ENCODE data around the gene NSG1. TPM values are rescaled to one million over a fixed set of nuclear protein-coding genes. Genes with fewer than 3 reads are reported as not detected.

The NSG1 gene
- total and polyA plus RNA-seq, 2 experiments from 2014 or later = 30.2 to 70.1 TPM

Other genes with a start within 250 kb of the NSG1 start
- gene OTOP1, start 160.2 kb upstream of the NSG1 start, total RNA-seq = not detected in 2 replicates
- gene OTOP1, start 160.2 kb upstream of the NSG1 start, polyA plus RNA-seq = not detected in 2 replicates
- gene TMEM128, start 138.9 kb upstream of the NSG1 start, total RNA-seq = 27.3 and 37.1 TPM in 2 replicates
- 29.9 and 37.9 TPM in 2 replicates for gene TMEM128, start 138.9 kb upstream of the NSG1 start, polyA plus RNA-seq
- 12.2 and 12.9 TPM in 2 replicates for gene LYAR, start 96.9 kb upstream of the NSG1 start, total RNA-seq
- 6.7 and 8.6 TPM in 2 replicates for gene LYAR, start 96.9 kb upstream of the NSG1 start, polyA plus RNA-seq
- gene ZBTB49, start 96.9 kb upstream of the NSG1 start, total RNA-seq = 2.4 and 3.3 TPM in 2 replicates
- gene ZBTB49, start 96.9 kb upstream of the NSG1 start, polyA plus RNA-seq = 2.2 and 3.5 TPM in 2 replicates
- 40.4 and 54.3 TPM in 2 replicates for gene STX18, start 154.9 kb downstream of the NSG1 start, total RNA-seq
- 32.1 and 35.2 TPM in 2 replicates for gene STX18, start 154.9 kb downstream of the NSG1 start, polyA plus RNA-seq